Stimulated activated naive CD8-positive, alpha-beta T cell treated with anti-CD3 and anti-CD28 coated beads, Interleukin-15, amount 100 ng/mL, for 72 hours (primary cell): ENCODE results near the gene ELL2.

Experiments used
- ATAC-seq: fragments of 150-1000 bp; cut with Tn5 transposase; 2 replicates; pipeline ENCODE4 v1.10.0; 2021; ENCODE audit warnings: mild to moderate bottlenecking, moderate library complexity
- DNase-seq, 2 donors: peaks; one replicate each; pipeline ENCODE4 v3.0.0; 2021 to 2022
- H3K27ac Mint-ChIP-seq, 2 donors: one replicate each; pipeline ENCODE4 v1.8.0; 2022; ENCODE audit warnings: mild to moderate bottlenecking in 2 of 2, mixed read lengths in 2 of 2, moderate library complexity in 2 of 2
- H3K27me3 Mint-ChIP-seq: one replicate; pipeline ENCODE4 v1.8.0; 2022; ENCODE audit warnings: mixed read lengths
- H3K4me1 Mint-ChIP-seq: one replicate; pipeline ENCODE4 v1.8.0; 2022; ENCODE audit warnings: mild to moderate bottlenecking, mixed read lengths
- H3K4me3 Mint-ChIP-seq, 2 donors: one replicate each; pipeline ENCODE4 v1.8.0; 2022; ENCODE audit warnings: mild to moderate bottlenecking in 2 of 2, mixed read lengths in 2 of 2, moderate library complexity in 1 of 2
- H3K9me3 Mint-ChIP-seq, 2 donors: one replicate each; pipeline ENCODE4 v1.8.0; 2022; ENCODE audit warnings: mixed read lengths in 2 of 2

ELL2 gene

GRCh38 chr5:95988094-95988493 is 26.4 kb upstream of the ELL2 start:
- no peak for DNase-seq
- peaks cover 7% of the 10 kb centered on the region for H3K27me3 Mint-ChIP-seq
- H3K9me3 Mint-ChIP-seq = no peaks in the 10 kb centered on the region
- H3K4me1 Mint-ChIP-seq = no peaks in the 10 kb centered on the region
- ATAC-seq = no peak
- no peak overlapping the region for H3K4me3 Mint-ChIP-seq
- no peak overlapping the region for H3K27ac Mint-ChIP-seq

GRCh38 chr5:95986937-95987520 is 25.4 kb upstream of the ELL2 start:
- Mint-ChIP-seq H3K4me1 (no peaks in the 10 kb centered on the region), H3K27ac (no peak overlapping the region), H3K9me3 (no peaks in the 10 kb centered on the region), H3K4me3 (no peak overlapping the region), H3K27me3 (peaks cover 1% of the 10 kb centered on the region)
- no peak for DNase-seq
- ATAC-seq = no peak

- Mint-ChIP-seq H3K4me3 (no peak overlapping the region), H3K4me1 (no peaks in the 10 kb centered on the region), H3K9me3 (no peaks in the 10 kb centered on the region), H3K27ac (peak overlapping the region in 1 of 2 donors; percentile 40), H3K27me3 (no peaks in the 10 kb centered on the region)
- DNase-seq (no peak), ATAC-seq (no peak)
Measured at GRCh38 chr5:95986001-95986400, 24.4 kb upstream of the ELL2 start.

- Mint-ChIP-seq H3K27me3 (no peaks in the 10 kb centered on the region), H3K4me1 (no peaks in the 10 kb centered on the region), H3K27ac (no peak overlapping the region), H3K4me3 (no peak overlapping the region), H3K9me3 (no peaks in the 10 kb centered on the region)
- DNase-seq (no peak), ATAC-seq (no peak)
Measured at GRCh38 chr5:95985249-95985648, 23.6 kb upstream of the ELL2 start.

GRCh38 chr5:95984287-95984938 is 22.8 kb upstream of the ELL2 start:
- Mint-ChIP-seq H3K4me1 (no peaks in the 10 kb centered on the region), H3K9me3 (no peaks in the 10 kb centered on the region), H3K4me3 (no peak overlapping the region), H3K27ac (no peak overlapping the region), H3K27me3 (no peaks in the 10 kb centered on the region)
- DNase-seq (no peak), ATAC-seq (no peak)

GRCh38 chr5:95983509-95983908 is 21.9 kb upstream of the ELL2 start:
- DNase-seq = no peak

GRCh38 chr5:95983080-95983479 is 21.4 kb upstream of the ELL2 start:
- DNase-seq (no peak), ATAC-seq (no peak)
- H3K27ac Mint-ChIP-seq = no peak overlapping the region
- H3K4me3 Mint-ChIP-seq = no peak overlapping the region
- no peaks in the 10 kb centered on the region for H3K9me3 Mint-ChIP-seq
- H3K27me3 Mint-ChIP-seq = peaks cover 11% of the 10 kb centered on the region
- no peaks in the 10 kb centered on the region for H3K4me1 Mint-ChIP-seq

More at GRCh38 chr5:95983509-95983908, 21.9 kb upstream of the ELL2 start:
- ATAC-seq = no peak
- H3K9me3 Mint-ChIP-seq = no peaks in the 10 kb centered on the region
- H3K27ac Mint-ChIP-seq = no peak overlapping the region
- H3K4me1 Mint-ChIP-seq = no peaks in the 10 kb centered on the region
- no peak overlapping the region for H3K4me3 Mint-ChIP-seq
- H3K27me3 Mint-ChIP-seq = peaks cover 7% of the 10 kb centered on the region

- ATAC-seq = no peak
- Mint-ChIP-seq H3K9me3 (no peaks in the 10 kb centered on the region), H3K4me1 (peaks cover 7% of the 10 kb centered on the region), H3K4me3 (no peak overlapping the region), H3K27ac (no peak overlapping the region), H3K27me3 (peaks cover 21% of the 10 kb centered on the region)
- no peak for DNase-seq
Measured at GRCh38 chr5:95976606-95977005, 15.0 kb upstream of the ELL2 start.

- Mint-ChIP-seq H3K9me3 (no peaks in the 10 kb centered on the region), H3K4me3 (no peak overlapping the region), H3K27ac (no peak overlapping the region), H3K27me3 (peaks cover 21% of the 10 kb centered on the region), H3K4me1 (peaks cover 7% of the 10 kb centered on the region)
- DNase-seq = no peak
- no peak for ATAC-seq
Measured at GRCh38 chr5:95975703-95976102, 14.1 kb upstream of the ELL2 start.

- DNase-seq (peak; percentile 12 to 34), ATAC-seq (peak; percentile 97)
- no peak overlapping the region for H3K27ac Mint-ChIP-seq
- H3K4me3 Mint-ChIP-seq = no peak overlapping the region
- H3K4me1 Mint-ChIP-seq = peaks cover 7% of the 10 kb centered on the region
- peaks cover 0 to 5% of the 10 kb centered on the region in 2 donors for H3K9me3 Mint-ChIP-seq
- H3K27me3 Mint-ChIP-seq = peaks cover 18% of the 10 kb centered on the region
Measured at GRCh38 chr5:95973793-95974325, 12.2 kb upstream of the ELL2 start.

GRCh38 chr5:95972196-95972595 is 10.5 kb upstream of the ELL2 start:
- H3K9me3 Mint-ChIP-seq = peaks cover 0 to 5% of the 10 kb centered on the region in 2 donors
- H3K27me3 Mint-ChIP-seq = peaks cover 5% of the 10 kb centered on the region
- no peak overlapping the region for H3K4me3 Mint-ChIP-seq
- DNase-seq (no peak), ATAC-seq (no peak)
- no peak overlapping the region for H3K27ac Mint-ChIP-seq
- peaks cover 7% of the 10 kb centered on the region for H3K4me1 Mint-ChIP-seq

- H3K27ac Mint-ChIP-seq = no peak overlapping the region
- H3K9me3 Mint-ChIP-seq = peaks cover 0 to 5% of the 10 kb centered on the region in 2 donors
- ATAC-seq (no peak), DNase-seq (no peak)
- peaks cover 7% of the 10 kb centered on the region for H3K4me1 Mint-ChIP-seq
- no peak overlapping the region for H3K4me3 Mint-ChIP-seq
- H3K27me3 Mint-ChIP-seq = peaks cover 5% of the 10 kb centered on the region
Measured at GRCh38 chr5:95970359-95970704, 8.7 kb upstream of the ELL2 start.

- Mint-ChIP-seq H3K27ac (no peak overlapping the region), H3K4me3 (no peak overlapping the region), H3K4me1 (peaks cover 7% of the 10 kb centered on the region), H3K27me3 (peaks cover 5% of the 10 kb centered on the region), H3K9me3 (peaks cover 0 to 5% of the 10 kb centered on the region in 2 donors)
- DNase-seq = no peak
- ATAC-seq = no peak
Measured at GRCh38 chr5:95969651-95970358, 8.2 kb upstream of the ELL2 start.

GRCh38 chr5:95969055-95969454 is 7.4 kb upstream of the ELL2 start:
- ATAC-seq = no peak
- Mint-ChIP-seq H3K9me3 (peaks cover 0 to 5% of the 10 kb centered on the region in 2 donors), H3K4me1 (peaks cover 4% of the 10 kb centered on the region), H3K27me3 (peaks cover 5% of the 10 kb centered on the region), H3K27ac (no peak overlapping the region), H3K4me3 (no peak overlapping the region)
- no peak for DNase-seq

- no peak overlapping the region for H3K27ac Mint-ChIP-seq
- peaks cover 5% of the 10 kb centered on the region for H3K27me3 Mint-ChIP-seq
- peaks cover 8% of the 10 kb centered on the region for H3K4me1 Mint-ChIP-seq
- H3K4me3 Mint-ChIP-seq = no peak overlapping the region
- no peak for ATAC-seq
- no peak for DNase-seq
- peaks cover 0 to 5% of the 10 kb centered on the region in 2 donors for H3K9me3 Mint-ChIP-seq
Measured at GRCh38 chr5:95967236-95967635, 5.6 kb upstream of the ELL2 start.

- ATAC-seq = no peak
- H3K27me3 Mint-ChIP-seq = peaks cover 5% of the 10 kb centered on the region
- no peak overlapping the region for H3K27ac Mint-ChIP-seq
- no peak overlapping the region for H3K4me3 Mint-ChIP-seq
- H3K4me1 Mint-ChIP-seq = peaks cover 13% of the 10 kb centered on the region
- no peak for DNase-seq
- H3K9me3 Mint-ChIP-seq = peaks cover 0 to 5% of the 10 kb centered on the region in 2 donors
Measured at GRCh38 chr5:95966005-95966404, 4.4 kb upstream of the ELL2 start.
